ENCODE results near the gene LARGE1.

DNA sequence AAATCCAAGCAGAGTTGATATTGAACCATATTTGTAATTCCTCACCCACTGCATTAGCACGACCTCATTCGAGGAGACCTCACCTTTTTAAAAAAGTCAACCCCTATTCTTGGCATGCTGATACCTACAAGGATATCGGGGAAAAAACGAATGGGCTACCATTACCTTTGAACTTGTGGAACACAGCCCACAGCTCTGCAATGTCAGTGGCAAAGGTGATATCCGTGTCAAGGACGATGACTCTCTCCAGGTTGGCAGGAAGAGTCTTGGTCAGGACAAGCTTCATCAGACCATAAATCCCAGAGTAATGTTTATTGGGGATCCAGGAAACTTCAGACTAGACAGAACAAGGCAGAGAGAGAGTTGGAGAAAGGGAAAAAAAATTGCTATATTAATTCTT is 355.6 kb downstream of the LARGE1 start:
- no peak for TF ChIP-seq CTCF (conservative IDR thresholded peaks at IDR 0.05 in 1 of 2, IDR thresholded peaks at IDR 0.05 in 1 of 2; ENCODE audit: low read depth in 1 of 2, low read length in 2 of 2)
- no peak for TF ChIP-seq EZH2 (IDR thresholded peaks at IDR 0.05; ENCODE audit: low read length, missing control alignments)

Data from fibroblast of lung (primary cell).